Placental epithelial cell (primary cell): ENCODE data around the gene SLC9A8. TPM values are rescaled to one million over a fixed set of nuclear protein-coding genes. Genes with fewer than 3 reads are reported as not detected.

Experiments
- small RNA-seq: library from RNA; depleted of rRNA; stranded (forward); fragments of <200 nt; gene quantifications from one replicate; pipeline ENCODE3, GENCODE V24; 2012
- total RNA-seq: library from RNA; depleted of rRNA; stranded (reverse); fragments of >200 nt; gene quantifications from 2 replicates; pipeline ENCODE4 v1.2.3, GENCODE V29; 2012

SLC9A8 gene
- 6.3 and 10.2 TPM in 2 replicates for total RNA-seq

GRCh38 chr20:49812507-49813304, at the start of gene SLC9A8:
Gene SLC9A8, plus strand, starts transcription at chr20:49812828. Its CDS starts 95 bp downstream, at chr20:49812923.

GRCh38 chr20:49915380-49916145, 102.9 kb downstream of the SLC9A8 start, which contains the start of gene SPATA2:
Gene SPATA2, minus strand, starts transcription at chr20:49915529. Its CDS starts 7,039 bp downstream, at chr20:49908490.

GRCh38 chr20:49936153-49937026, 123.8 kb downstream of the SLC9A8 start, which contains the start of gene RNF114:
Gene RNF114, plus strand, starts transcription at chr20:49936397. Its CDS starts 16 bp downstream, at chr20:49936413.

Small RNA genes within 50 kb of the gene (small RNA-seq; reads per million reads assigned to genes)
- gene RF00017 (not detected), gene RF00019 (not detected), gene RNU6-919P (not detected)

Other genes with a start within 250 kb of the SLC9A8 start
- gene PTGIS, start 244.7 kb upstream of the SLC9A8 start, total RNA-seq, result 0.11 and 0.39 TPM in 2 replicates
- gene B4GALT5, start 99.0 kb upstream of the SLC9A8 start, total RNA-seq, result 16.6 and 18.1 TPM in 2 replicates
- gene SPATA2, start 102.7 kb downstream of the SLC9A8 start, total RNA-seq, result 3.1 and 3.5 TPM in 2 replicates
- 34.5 and 77.8 TPM in 2 replicates for gene RNF114, start 123.6 kb downstream of the SLC9A8 start, total RNA-seq
- gene SNAI1, start 170.2 kb downstream of the SLC9A8 start, total RNA-seq, result not detected in 2 replicates